H1 (cell line): ENCODE measurements around the gene EPS8L1.

ENCODE experiments used
- ATF3 ChIP-seq: IDR thresholded peaks from 2 replicates; pipeline ENCODE4 v1.6.1; 2011; ENCODE audit warnings: low read depth, mild to moderate bottlenecking, low read length; ENCODE audit not compliant: insufficient read depth
- CTCF ChIP-seq, 3 experiments: IDR thresholded peaks; 1 replicate in 2 of 3; 2 replicates in 1 of 3; pipeline versions ENCODE4 v1.5.1 to v1.6.1; 2011; ENCODE audit warnings: low read length in 3 of 3, mild to moderate bottlenecking in 3 of 3, inconsistent platforms in 2 of 3, low read depth in 1 of 3, moderate library complexity in 1 of 3; ENCODE audit not compliant: insufficient read depth in 1 of 3; ENCODE audit errors: control extremely low read depth in 1 of 3
- FOSL1 ChIP-seq: IDR thresholded peaks from 2 replicates; pipeline ENCODE4 v1.6.1; 2011; ENCODE audit warnings: mild to moderate bottlenecking, low read depth, low read length, moderate library complexity; ENCODE audit not compliant: insufficient read depth
- JUND ChIP-seq: IDR thresholded peaks from 2 replicates; pipeline ENCODE4 v1.6.1; 2011; ENCODE audit warnings: mild to moderate bottlenecking, improper control_type of control experiment, low read length
- SIN3A ChIP-seq, 2 experiments: IDR thresholded peaks in 1 of 2; conservative IDR thresholded peaks in 1 of 2; 2 replicates each; pipeline ENCODE4 v1.6.1; 2011 to 2012; ENCODE audit warnings: low read length in 2 of 2, improper control_type of control experiment in 1 of 2, low read depth in 1 of 2, mild to moderate bottlenecking in 1 of 2
- SP1 ChIP-seq: IDR thresholded peaks from 2 replicates; pipeline ENCODE4 v1.6.1; 2011; ENCODE audit warnings: low read depth, low read length
- TBP ChIP-seq: IDR thresholded peaks from 2 replicates; pipeline ENCODE4 v1.6.1; 2011; ENCODE audit warnings: low read depth, low read length, improper control_type of control experiment
- TEAD4 ChIP-seq: IDR thresholded peaks from 2 replicates; pipeline ENCODE4 v1.6.1; 2012; ENCODE audit warnings: low read depth, low read length, inconsistent platforms, mixed read lengths

GRCh38 chr19:55047951-55048350 is 27.7 kb upstream of the EPS8L1 start:
- no peak for TF ChIP-seq JUND
- no peak for TF ChIP-seq SP1
- TF ChIP-seq TEAD4 = no peak
- TF ChIP-seq FOSL1 = no peak
- no peak for TF ChIP-seq CTCF (IDR thresholded peaks at IDR 0.05; ENCODE audit: control extremely low read depth in 1 of 3, insufficient read depth in 1 of 3, low read depth in 1 of 3, low read length in 3 of 3)
- no peak for TF ChIP-seq TBP
- no peak for TF ChIP-seq SIN3A (conservative IDR thresholded peaks at IDR 0.05 in 1 of 2, IDR thresholded peaks at IDR 0.05 in 1 of 2; ENCODE audit: low read depth in 1 of 2, low read length in 2 of 2)
- TF ChIP-seq ATF3 = no peak
